ENCODE data around the gene GPR107.

The GPR107 gene

GRCh38 chr9:130175355-130175754, 121.6 kb downstream of the GPR107 start:
- Histone ChIP-seq H3K9me3 (ENCODE audit: control insufficient read depth, insufficient read depth, low read length) (no peaks in the 10 kb centered on the region), H3K4me3 (ENCODE audit: low read depth, low read length) (no peak overlapping the region), H3K27ac (ENCODE audit: low read depth, low read length) (no peak overlapping the region), H3K4me1 (ENCODE audit: control insufficient read depth, insufficient read depth, low read length) (peaks cover 13% of the 10 kb centered on the region), H3K9ac (ENCODE audit: low read depth, low read length) (no peak overlapping the region), H3K36me3 (ENCODE audit: control insufficient read depth, insufficient read depth, low read length) (0 out of 2 replicates have a peak, but pooled peaks cover 4% of the 10 kb centered on the region), H3K27me3 (ENCODE audit: control insufficient read depth, insufficient read depth, low read length) (peaks cover 11% of the 10 kb centered on the region)

- Histone ChIP-seq H3K36me3 (ENCODE audit: control insufficient read depth, insufficient read depth, low read length) (0 out of 2 replicates have a peak, but pooled peaks cover 4% of the 10 kb centered on the region), H3K9me3 (ENCODE audit: control insufficient read depth, insufficient read depth, low read length) (no peaks in the 10 kb centered on the region), H3K27ac (ENCODE audit: low read depth, low read length) (no peak overlapping the region), H3K27me3 (ENCODE audit: control insufficient read depth, insufficient read depth, low read length) (no peaks in the 10 kb centered on the region), H3K9ac (ENCODE audit: low read depth, low read length) (no peak overlapping the region), H3K4me3 (ENCODE audit: low read depth, low read length) (no peak overlapping the region), H3K4me1 (ENCODE audit: control insufficient read depth, insufficient read depth, low read length) (peaks cover 6% of the 10 kb centered on the region; the same call in 1 of the 2 replicates)
These were observed 123.1 kb downstream of the GPR107 start for GRCh38 chr9:130176760-130177159.

- H3K36me3 ChIP-seq (ENCODE audit: control insufficient read depth, insufficient read depth, low read length) = 0 out of 2 replicates have a peak, but pooled peaks cover 4% of the 10 kb centered on the region
- no peak overlapping the region for H3K9ac ChIP-seq (ENCODE audit: low read depth, low read length)
- H3K4me1 ChIP-seq (ENCODE audit: control insufficient read depth, insufficient read depth, low read length) = peaks cover 10% of the 10 kb centered on the region; the same call in 1 of the 2 replicates
- no peaks in the 10 kb centered on the region for H3K27me3 ChIP-seq (ENCODE audit: control insufficient read depth, insufficient read depth, low read length)
- H3K9me3 ChIP-seq (ENCODE audit: control insufficient read depth, insufficient read depth, low read length) = no peaks in the 10 kb centered on the region
- H3K27ac ChIP-seq (ENCODE audit: low read depth, low read length) = no peak overlapping the region
- H3K4me3 ChIP-seq (ENCODE audit: low read depth, low read length) = no peak overlapping the region
These were observed 124.4 kb downstream of the GPR107 start for GRCh38 chr9:130177898-130178805.

GRCh38 chr9:130179331-130179907, 125.7 kb downstream of the GPR107 start:
- Histone ChIP-seq H3K36me3 (ENCODE audit: control insufficient read depth, insufficient read depth, low read length) (0 out of 2 replicates have a peak, but pooled peaks cover 4% of the 10 kb centered on the region), H3K27me3 (ENCODE audit: control insufficient read depth, insufficient read depth, low read length) (no peaks in the 10 kb centered on the region), H3K4me1 (ENCODE audit: control insufficient read depth, insufficient read depth, low read length) (0 out of 2 replicates have a peak, but pooled peaks cover 7% of the 10 kb centered on the region), H3K4me3 (ENCODE audit: low read depth, low read length) (no peak overlapping the region), H3K9me3 (ENCODE audit: control insufficient read depth, insufficient read depth, low read length) (no peaks in the 10 kb centered on the region), H3K27ac (ENCODE audit: low read depth, low read length) (no peak overlapping the region), H3K9ac (ENCODE audit: low read depth, low read length) (no peak overlapping the region)

GRCh38 chr9:130180516-130180915, 126.8 kb downstream of the GPR107 start:
- Histone ChIP-seq H3K4me3 (ENCODE audit: low read depth, low read length) (no peak overlapping the region), H3K27me3 (ENCODE audit: control insufficient read depth, insufficient read depth, low read length) (no peaks in the 10 kb centered on the region), H3K9me3 (ENCODE audit: control insufficient read depth, insufficient read depth, low read length) (no peaks in the 10 kb centered on the region), H3K36me3 (ENCODE audit: control insufficient read depth, insufficient read depth, low read length) (0 out of 2 replicates have a peak, but pooled peaks cover 4% of the 10 kb centered on the region), H3K9ac (ENCODE audit: low read depth, low read length) (no peak overlapping the region), H3K27ac (ENCODE audit: low read depth, low read length) (no peak overlapping the region), H3K4me1 (ENCODE audit: control insufficient read depth, insufficient read depth, low read length) (peaks cover 11% of the 10 kb centered on the region; the same call in 1 of the 2 replicates)

- Histone ChIP-seq H3K36me3 (ENCODE audit: control insufficient read depth, insufficient read depth, low read length) (0 out of 2 replicates have a peak, but pooled peaks cover 4% of the 10 kb centered on the region), H3K27ac (ENCODE audit: low read depth, low read length) (no peak overlapping the region), H3K9me3 (ENCODE audit: control insufficient read depth, insufficient read depth, low read length) (no peaks in the 10 kb centered on the region), H3K4me1 (ENCODE audit: control insufficient read depth, insufficient read depth, low read length) (peaks cover 25% of the 10 kb centered on the region), H3K27me3 (ENCODE audit: control insufficient read depth, insufficient read depth, low read length) (no peaks in the 10 kb centered on the region), H3K4me3 (ENCODE audit: low read depth, low read length) (no peak overlapping the region), H3K9ac (ENCODE audit: low read depth, low read length) (no peak overlapping the region)
These were observed 128.1 kb downstream of the GPR107 start for GRCh38 chr9:130181678-130182380.

- 0 out of 2 replicates have a peak, but pooled peaks cover under 1% of the 10 kb centered on the region for H3K36me3 ChIP-seq (ENCODE audit: control insufficient read depth, insufficient read depth, low read length)
- H3K4me3 ChIP-seq (ENCODE audit: low read depth, low read length) = no peak overlapping the region
- H3K4me1 ChIP-seq (ENCODE audit: control insufficient read depth, insufficient read depth, low read length) = peaks cover 31% of the 10 kb centered on the region
- H3K9me3 ChIP-seq (ENCODE audit: control insufficient read depth, insufficient read depth, low read length) = no peaks in the 10 kb centered on the region
- no peaks in the 10 kb centered on the region for H3K27me3 ChIP-seq (ENCODE audit: control insufficient read depth, insufficient read depth, low read length)
- no peak overlapping the region for H3K9ac ChIP-seq (ENCODE audit: low read depth, low read length)
- peak overlapping the region; percentile 62 for H3K27ac ChIP-seq (ENCODE audit: low read depth, low read length)
These were observed 128.7 kb downstream of the GPR107 start for GRCh38 chr9:130182381-130182909.

GRCh38 chr9:130183133-130183762, 129.5 kb downstream of the GPR107 start:
- no peaks in the 10 kb centered on the region for H3K9me3 ChIP-seq (ENCODE audit: control insufficient read depth, insufficient read depth, low read length)
- no peaks in the 10 kb centered on the region for H3K36me3 ChIP-seq (ENCODE audit: control insufficient read depth, insufficient read depth, low read length)
- peaks cover 34% of the 10 kb centered on the region for H3K4me1 ChIP-seq (ENCODE audit: control insufficient read depth, insufficient read depth, low read length)
- H3K27me3 ChIP-seq (ENCODE audit: control insufficient read depth, insufficient read depth, low read length) = no peaks in the 10 kb centered on the region
- peak overlapping the region; percentile 62 for H3K27ac ChIP-seq (ENCODE audit: low read depth, low read length)
- H3K4me3 ChIP-seq (ENCODE audit: low read depth, low read length) = no peak overlapping the region
- no peak overlapping the region for H3K9ac ChIP-seq (ENCODE audit: low read depth, low read length)

GRCh38 chr9:130185017-130185416, 131.3 kb downstream of the GPR107 start:
- Histone ChIP-seq H3K4me3 (ENCODE audit: low read depth, low read length) (no peak overlapping the region), H3K9me3 (ENCODE audit: control insufficient read depth, insufficient read depth, low read length) (no peaks in the 10 kb centered on the region), H3K27me3 (ENCODE audit: control insufficient read depth, insufficient read depth, low read length) (no peaks in the 10 kb centered on the region), H3K4me1 (ENCODE audit: control insufficient read depth, insufficient read depth, low read length) (peaks cover 34% of the 10 kb centered on the region), H3K36me3 (ENCODE audit: control insufficient read depth, insufficient read depth, low read length) (no peaks in the 10 kb centered on the region), H3K27ac (ENCODE audit: low read depth, low read length) (peak overlapping the region; percentile 64), H3K9ac (ENCODE audit: low read depth, low read length) (no peak overlapping the region)

GRCh38 chr9:130185490-130186031, 131.9 kb downstream of the GPR107 start:
- Histone ChIP-seq H3K27me3 (ENCODE audit: control insufficient read depth, insufficient read depth, low read length) (no peaks in the 10 kb centered on the region), H3K4me1 (ENCODE audit: control insufficient read depth, insufficient read depth, low read length) (peaks cover 34% of the 10 kb centered on the region), H3K9me3 (ENCODE audit: control insufficient read depth, insufficient read depth, low read length) (no peaks in the 10 kb centered on the region), H3K4me3 (ENCODE audit: low read depth, low read length) (no peak overlapping the region), H3K36me3 (ENCODE audit: control insufficient read depth, insufficient read depth, low read length) (no peaks in the 10 kb centered on the region), H3K27ac (ENCODE audit: low read depth, low read length) (peak overlapping the region; percentile 64), H3K9ac (ENCODE audit: low read depth, low read length) (no peak overlapping the region)

Measured in HUES48 (cell line).